Gastrocnemius medialis (tissue), 4 donors: ENCODE measurements around the gene LZTR1. TPM values are rescaled to one million over a fixed set of nuclear protein-coding genes. Genes with fewer than 3 reads are reported as not detected.

ENCODE experiments used
- ATAC-seq, 2 donors: fragments of 150-250 bp; one replicate each; pipeline ENCODE4 v1.9.1; 2016
- DNase-seq, 2 donors: peaks; one replicate each; pipeline ENCODE4 v3.0.0-alpha.2; 2019
- H3K27ac ChIP-seq, 4 donors: fragments of 200-600 bp; sonication (generic); 1 replicate in 1 of 4; 2 replicates in 3 of 4; pipeline ENCODE4 v1.5.1; 2016 to 2018; ENCODE audit warnings: mild to moderate bottlenecking in 2 of 4, moderate library complexity in 1 of 4
- H3K27me3 ChIP-seq, 3 donors: fragments of 200-600 bp; sonication (generic) in 2 of 3; 1 replicate in 1 of 3; 2 replicates in 2 of 3; pipeline versions ENCODE4 v1.5.1 to v1.6.0; 2016 to 2019; ENCODE audit warnings: mild to moderate bottlenecking in 1 of 3, moderate library complexity in 1 of 3
- H3K36me3 ChIP-seq, 2 donors: fragments of 200-600 bp; sonication (generic) in 1 of 2; one replicate each; pipeline ENCODE4 v1.5.1; 2017 to 2018
- H3K4me1 ChIP-seq, 2 donors: fragments of 200-600 bp; sonication (generic) in 1 of 2; one replicate each; pipeline ENCODE4 v1.5.1; 2016 to 2017; ENCODE audit warnings: mild to moderate bottlenecking in 2 of 2
- H3K4me3 ChIP-seq, 4 donors: fragments of 200-600 bp; sonication (generic) in 3 of 4; 1 replicate in 1 of 4; 2 replicates in 3 of 4; pipeline ENCODE4 v1.5.1; 2016 to 2019; ENCODE audit warnings: mild to moderate bottlenecking in 2 of 4
- H3K9me3 ChIP-seq, 3 donors: fragments of 200-600 bp; sonication (generic) in 2 of 3; 1 replicate in 1 of 3; 2 replicates in 2 of 3; pipeline ENCODE4 v1.5.1; 2016 to 2019
- CTCF ChIP-seq, 5 experiments: fragments of 450-650 bp in 3 of 5; fragments of 200-600 bp in 2 of 5; sonication (generic) in 2 of 5; IDR thresholded peaks in 4 of 5; conservative IDR thresholded peaks in 1 of 5; 1 replicate in 4 of 5; 2 replicates in 1 of 5; pipeline ENCODE4 v1.5.1; 2016 to 2019; ENCODE audit warnings: antibody characterized with exemption in 5 of 5, mild to moderate bottlenecking in 3 of 5, moderate library complexity in 3 of 5
- POLR2A ChIP-seq, 2 donors: fragments of 450-650 bp; IDR thresholded peaks; one replicate each; pipeline ENCODE4 v1.6.1; 2017; ENCODE audit warnings: antibody characterized with exemption in 2 of 2, mild to moderate bottlenecking in 2 of 2, moderate library complexity in 2 of 2
- in situ Hi-C, 4 donors: fragments of 200-750 bp; cut with MboI; loops; one replicate each; pipeline versions ENCODE4 v1.15.0 to v1.8.0; 2017; ENCODE audit warnings: low sequenced_read_pairs in 4 of 4
- intact Hi-C: fragments of 100-400 bp; cut with DNase I; formaldehyde crosslinking; loops from one replicate; pipeline ENCODE4 v1.15.1; 2023; ENCODE audit warnings: low total_unique reads
- total RNA-seq, 4 donors: library from RNA; depleted of rRNA; stranded (reverse); fragments of >200 nt; gene quantifications; one replicate each; pipeline versions ENCODE4 v1.1.0 to v1.2.3, GENCODE V29; 2016

Gene LZTR1
- total RNA-seq, 4 donors from 2014 or later, result 25.4 to 36.4 (median 26.3) TPM

GRCh38 chr22:20992456-20993303 is 10.6 kb downstream of the LZTR1 start:
- TF ChIP-seq POLR2A (IDR thresholded peaks at IDR 0.05), result no peak
- no peak for TF ChIP-seq CTCF (IDR thresholded peaks at IDR 0.05 in 4 of 5, conservative IDR thresholded peaks at IDR 0.05 in 1 of 5)
- H3K27me3 ChIP-seq, result no peaks in the 10 kb centered on the region
- no peaks in the 10 kb centered on the region for H3K9me3 ChIP-seq
- intact Hi-C loops, result no loop called here
- no peak for ATAC-seq
- no peak for DNase-seq
- in situ Hi-C loops, result no loop called here
- no peaks in the 10 kb centered on the region for H3K4me1 ChIP-seq
- no peak overlapping the region for H3K27ac ChIP-seq
- H3K36me3 ChIP-seq, result peaks cover 0 to 69% of the 10 kb centered on the region in 2 donors
- H3K4me3 ChIP-seq, result no peak overlapping the region

GRCh38 chr22:20993304-20994127 is 11.4 kb downstream of the LZTR1 start:
- in situ Hi-C loops (no loop called here), intact Hi-C loops (no loop called here)
- ATAC-seq, result no peak
- Histone ChIP-seq H3K9me3 (no peaks in the 10 kb centered on the region), H3K4me3 (no peak overlapping the region), H3K27ac (no peak overlapping the region), H3K4me1 (no peaks in the 10 kb centered on the region), H3K36me3 (peaks cover 0 to 69% of the 10 kb centered on the region in 2 donors), H3K27me3 (no peaks in the 10 kb centered on the region)
- TF ChIP-seq POLR2A (IDR thresholded peaks at IDR 0.05) (no peak), CTCF (IDR thresholded peaks at IDR 0.05 in 4 of 5, conservative IDR thresholded peaks at IDR 0.05 in 1 of 5) (no peak)
- DNase-seq, result no peak

GRCh38 chr22:20994128-20994901 is 12.2 kb downstream of the LZTR1 start:
- in situ Hi-C loops, result no loop called here
- no peak overlapping the region for H3K27ac ChIP-seq
- intact Hi-C loops, result no loop called here
- peaks cover 0 to 73% of the 10 kb centered on the region in 2 donors for H3K36me3 ChIP-seq
- H3K4me1 ChIP-seq, result no peaks in the 10 kb centered on the region
- H3K9me3 ChIP-seq, result no peaks in the 10 kb centered on the region
- H3K4me3 ChIP-seq, result no peak overlapping the region
- ATAC-seq, result no peak
- TF ChIP-seq CTCF (IDR thresholded peaks at IDR 0.05 in 4 of 5, conservative IDR thresholded peaks at IDR 0.05 in 1 of 5), result no peak
- no peak for TF ChIP-seq POLR2A (IDR thresholded peaks at IDR 0.05)
- no peak for DNase-seq
- no peaks in the 10 kb centered on the region for H3K27me3 ChIP-seq

- H3K9me3 ChIP-seq, result no peaks in the 10 kb centered on the region
- no peak overlapping the region for H3K27ac ChIP-seq
- H3K27me3 ChIP-seq, result no peaks in the 10 kb centered on the region
- H3K4me1 ChIP-seq, result peaks cover 0 to 5% of the 10 kb centered on the region in 2 donors
- ATAC-seq (no peak), DNase-seq (no peak)
- in situ Hi-C loops (no loop called here), intact Hi-C loops (loop anchor here (5.0 kb wide), 1 partner anchor 33 kb away; no protein-coding TSS in a partner anchor)
- TF ChIP-seq POLR2A (IDR thresholded peaks at IDR 0.05), result no peak
- TF ChIP-seq CTCF (IDR thresholded peaks at IDR 0.05 in 4 of 5, conservative IDR thresholded peaks at IDR 0.05 in 1 of 5), result no peak
- H3K36me3 ChIP-seq, result peaks cover 0 to 78% of the 10 kb centered on the region in 2 donors
- no peak overlapping the region for H3K4me3 ChIP-seq
These were observed 12.8 kb downstream of the LZTR1 start for GRCh38 chr22:20994902-20995241.
